Kasumi-1 (cell line): ENCODE data around the gene NAA20.

Experiments
- DNase-seq, 2 experiments: peaks; one replicate each; lab custom pipeline; 2025; lab: John Stamatoyannopoulos, UW

Gene NAA20

GRCh38 chr20:20017001-20017843, at the start of gene NAA20:
Gene NAA20 (plus strand): TSS chr20:20017362. CDS start chr20:20017397, 35 bp downstream.
- DNase-seq, result peak; percentile 92 to 93

GRCh38 chr20:19967445-19967844, 49.7 kb upstream of the NAA20 start:
- no peak for DNase-seq

- DNase-seq, result no peak
Observed at GRCh38 chr20:19968028-19968427, 49.1 kb upstream of the NAA20 start.

GRCh38 chr20:19968466-19969073, 48.6 kb upstream of the NAA20 start:
- DNase-seq, result no peak

GRCh38 chr20:19969106-19969505, 48.1 kb upstream of the NAA20 start:
- DNase-seq, result no peak

- DNase-seq, result no peak
Observed at GRCh38 chr20:19969507-19970255, 47.5 kb upstream of the NAA20 start.

- no peak for DNase-seq
Observed at GRCh38 chr20:19970256-19970765, 46.9 kb upstream of the NAA20 start.

- DNase-seq, result no peak
Observed at GRCh38 chr20:19971116-19971515, 46.0 kb upstream of the NAA20 start.

- peak; percentile 54 to 66 for DNase-seq
Observed at GRCh38 chr20:19973961-19974629, 43.1 kb upstream of the NAA20 start.

GRCh38 chr20:19974630-19975435, 42.3 kb upstream of the NAA20 start:
- peak; percentile 39 to 46 for DNase-seq

- DNase-seq, result no peak
Observed at GRCh38 chr20:19975436-19975799, 41.7 kb upstream of the NAA20 start.

- DNase-seq, result no peak
Observed at GRCh38 chr20:19975901-19976300, 41.3 kb upstream of the NAA20 start.

- DNase-seq, result no peak
Observed at GRCh38 chr20:19976595-19977372, 40.4 kb upstream of the NAA20 start.

GRCh38 chr20:19977373-19977770, 39.8 kb upstream of the NAA20 start:
- DNase-seq, result no peak

GRCh38 chr20:19978511-19979210, 38.5 kb upstream of the NAA20 start:
- no peak for DNase-seq

- DNase-seq, result no peak
Observed at GRCh38 chr20:19981031-19981451, 36.1 kb upstream of the NAA20 start.

GRCh38 chr20:19986419-19986818, 30.7 kb upstream of the NAA20 start:
- no peak for DNase-seq

GRCh38 chr20:19987046-19987445, 30.1 kb upstream of the NAA20 start:
- no peak for DNase-seq

- no peak for DNase-seq
Observed at GRCh38 chr20:19990850-19991249, 26.3 kb upstream of the NAA20 start.

GRCh38 chr20:19991308-19991707, 25.9 kb upstream of the NAA20 start:
- DNase-seq, result no peak
